H1 (cell line): Measurements from ENCODE around the gene MYO9B. TPM values are rescaled to one million over a fixed set of nuclear protein-coding genes. Genes with fewer than 3 reads are reported as not detected.

Experiments
- CTCF ChIA-PET: fragments of 300-600 bp; sonication (Branson Sonifier 250); formaldehyde crosslinking; loops from one replicate; lab custom pipeline; 2021; ENCODE audit not compliant: partially characterized antibody; lab: Charles Lee
- POLR2A ChIA-PET: fragments of 300-600 bp; sonication (Branson Sonifier 250); formaldehyde crosslinking; loops from one replicate; lab custom pipeline; 2021; ENCODE audit warnings: inconsistent platforms; ENCODE audit not compliant: partially characterized antibody; lab: Charles Lee
- DNase-seq, 2 experiments: peaks; one replicate each; pipeline versions ENCODE4 v3.0.0 to v3.0.0-alpha.2; 2010 to 2022; ENCODE audit warnings: low spot score in 2 of 2, low read depth in 1 of 2, mixed read lengths in 1 of 2
- FAIRE-seq: peaks from 2 replicates; lab custom pipeline; 2011; peaks lifted over from hg19 to GRCh38; lab: Jason Lieb, UNC
- H2AFZ ChIP-seq: 2 replicates; pipeline ENCODE4 v1.8.1; 2012; ENCODE audit warnings: low read length, inconsistent platforms
- H2AK5ac ChIP-seq: 2 replicates; pipeline ENCODE4 v1.6.1; 2013; ENCODE audit warnings: low read depth, low read length
- H2BK120ac ChIP-seq: replicated peaks from 2 replicates; pipeline ENCODE3; 2013; ENCODE audit warnings: low read depth, low read length, inconsistent platforms
- H2BK12ac ChIP-seq: 2 replicates; pipeline ENCODE4 v1.6.1; 2013; ENCODE audit warnings: low read depth, low read length
- H2BK15ac ChIP-seq: 2 replicates; pipeline ENCODE4 v1.6.1; 2013; ENCODE audit warnings: low read length
- H2BK20ac ChIP-seq: 2 replicates; pipeline ENCODE4 v1.6.1; 2013; ENCODE audit warnings: low read length
- H2BK5ac ChIP-seq: 2 replicates; pipeline ENCODE4 v1.6.1; 2013; ENCODE audit warnings: low read depth, low read length
- H3K14ac ChIP-seq: 2 replicates; pipeline ENCODE4 v1.6.1; 2013; ENCODE audit warnings: inconsistent platforms; ENCODE audit not compliant: insufficient read length
- H3K18ac ChIP-seq: 2 replicates; pipeline ENCODE4 v1.6.1; 2013; ENCODE audit warnings: low read length; ENCODE audit errors: extremely low read depth
- H3K23ac ChIP-seq: 2 replicates; pipeline ENCODE4 v1.6.1; 2013; ENCODE audit warnings: inconsistent platforms; ENCODE audit not compliant: insufficient read length
- H3K23me2 ChIP-seq: 2 replicates; pipeline ENCODE4 v1.6.1; 2013; ENCODE audit warnings: low read depth, low read length
- H3K27ac ChIP-seq: 2 replicates; pipeline ENCODE4 v1.6.1; 2011; ENCODE audit warnings: low read depth, low read length, inconsistent platforms
- H3K27me3 ChIP-seq, 4 experiments: replicated peaks in 1 of 4; 1 replicate in 1 of 4; 2 replicates in 3 of 4; pipeline versions ENCODE4 v1.6.1 to v1.8.1; 2011 to 2013; ENCODE audit warnings: low read length in 3 of 4, mild to moderate bottlenecking in 3 of 4, inconsistent platforms in 2 of 4, mixed read lengths in 2 of 4, moderate library complexity in 1 of 4; ENCODE audit not compliant: control insufficient read depth in 3 of 4, insufficient read depth in 3 of 4; ENCODE audit errors: extremely low read depth in 1 of 4
- H3K36me3 ChIP-seq, 4 experiments: 2 replicates each; pipeline versions ENCODE4 v1.6.1 to v1.8.1; 2011 to 2013; ENCODE audit warnings: mild to moderate bottlenecking in 4 of 4, low read length in 3 of 4, moderate library complexity in 2 of 4, control low read depth in 1 of 4, inconsistent platforms in 1 of 4; ENCODE audit not compliant: insufficient read depth in 4 of 4, control insufficient read depth in 2 of 4
- H3K4ac ChIP-seq: replicated peaks from 2 replicates; pipeline ENCODE3; 2013; ENCODE audit warnings: low read length, low read depth, mixed read lengths, inconsistent platforms; ENCODE audit not compliant: insufficient read length
- H3K4me1 ChIP-seq, 4 experiments: replicated peaks in 1 of 4; 1 replicate in 1 of 4; 2 replicates in 3 of 4; pipeline versions ENCODE4 v1.6.1 to v1.8.1; 2011 to 2013; ENCODE audit warnings: low read length in 3 of 4, inconsistent platforms in 2 of 4, mixed read lengths in 1 of 4; ENCODE audit not compliant: insufficient read depth in 4 of 4, control insufficient read depth in 3 of 4
- H3K4me2 ChIP-seq, 2 experiments: 2 replicates each; pipeline versions ENCODE4 v1.6.1 to v1.8.1; 2011 to 2013; ENCODE audit warnings: low read depth in 2 of 2, low read length in 2 of 2, control low read depth in 1 of 2, inconsistent platforms in 1 of 2, mild to moderate bottlenecking in 1 of 2; ENCODE audit not compliant: insufficient read depth in 1 of 2
- H3K4me3 ChIP-seq, 4 experiments: fragments of 200-600, 300-600 bp in 1 of 4; sonication (generic), shearing (Covaris generic), sonication (Bioruptor Twin) in 1 of 4; 2 replicates each; pipeline versions ENCODE4 v1.5.1 to v1.8.1; 2011 to 2016; ENCODE audit warnings: low read length in 4 of 4, low read depth in 3 of 4, control low read depth in 2 of 4, inconsistent platforms in 2 of 4, mild to moderate bottlenecking in 2 of 4, mixed read lengths in 1 of 4, moderate library complexity in 1 of 4; ENCODE audit not compliant: insufficient read depth in 2 of 4; ENCODE audit errors: extremely low read depth in 1 of 4
- H3K56ac ChIP-seq: replicated peaks from 2 replicates; pipeline ENCODE3; 2013; ENCODE audit warnings: low read depth, mild to moderate bottlenecking, mixed read lengths, low read length, inconsistent platforms; ENCODE audit not compliant: insufficient read length
- H3K79me1 ChIP-seq: 2 replicates; pipeline ENCODE4 v1.6.1; 2013; ENCODE audit warnings: low read depth, low read length, control low read depth
- H3K79me2 ChIP-seq, 2 experiments: 2 replicates each; pipeline versions ENCODE4 v1.6.1 to v1.8.1; 2012 to 2013; ENCODE audit warnings: low read length in 2 of 2, mild to moderate bottlenecking in 2 of 2, inconsistent platforms in 1 of 2; ENCODE audit not compliant: insufficient read depth in 2 of 2, control insufficient read depth in 1 of 2
- H3K9ac ChIP-seq, 4 experiments: replicated peaks in 1 of 4; 1 replicate in 1 of 4; 2 replicates in 3 of 4; pipeline versions ENCODE4 v1.6.1 to v1.8.1; 2011 to 2013; ENCODE audit warnings: low read depth in 3 of 4, low read length in 3 of 4, control low read depth in 2 of 4, mild to moderate bottlenecking in 2 of 4, moderate library complexity in 2 of 4, inconsistent platforms in 1 of 4; ENCODE audit errors: extremely low read depth in 1 of 4
- H3K9me3 ChIP-seq, 2 experiments: 2 replicates each; pipeline versions ENCODE4 v1.6.1 to v1.8.1; 2012 to 2013; ENCODE audit warnings: mild to moderate bottlenecking in 2 of 2, moderate library complexity in 2 of 2, control low read depth in 1 of 2, inconsistent platforms in 1 of 2, low read depth in 1 of 2, low read length in 1 of 2, mixed read lengths in 1 of 2; ENCODE audit not compliant: insufficient read depth in 2 of 2
- H4K20me1 ChIP-seq, 2 experiments: replicated peaks in 1 of 2; 2 replicates each; pipeline versions ENCODE3 to v1.8.1; 2011 to 2013; ENCODE audit warnings: inconsistent platforms in 2 of 2, low read length in 2 of 2, mild to moderate bottlenecking in 1 of 2; ENCODE audit not compliant: insufficient read depth in 2 of 2, control insufficient read depth in 1 of 2
- H4K5ac ChIP-seq: 2 replicates; pipeline ENCODE4 v1.6.1; 2013; ENCODE audit warnings: low read length, low read depth, mixed read lengths, inconsistent platforms; ENCODE audit not compliant: insufficient read length
- H4K8ac ChIP-seq: 2 replicates; pipeline ENCODE4 v1.8.0; 2013; ENCODE audit warnings: mild to moderate bottlenecking, moderate library complexity, low read length, inconsistent platforms; ENCODE audit not compliant: insufficient read depth; ENCODE audit errors: extremely low read depth
- H4K91ac ChIP-seq: replicated peaks from 2 replicates; pipeline ENCODE3; 2013; ENCODE audit warnings: low read length, mixed read lengths, inconsistent platforms; ENCODE audit not compliant: insufficient read length
- ASH2L ChIP-seq: fragments of 200-600, 300-600 bp; sonication (generic); IDR thresholded peaks from one replicate; pipeline ENCODE4 v1.7.1; 2017; ENCODE audit warnings: low read length
- WGBS, 2 experiments: shearing (Covaris generic) in 1 of 2; methylation state at CpG; one replicate each; pipeline versions ENCODE4 v1.1.6 to v1.1.7; 2013 to 2015; ENCODE audit warnings: low lambda C conversion rate in 2 of 2, mixed read lengths in 2 of 2, inconsistent platforms in 1 of 2, low coverage in 1 of 2, missing lambda C conversion rate in 1 of 2; ENCODE audit not compliant: insufficient replicate concordance in 2 of 2, insufficient coverage in 1 of 2, insufficient read length in 1 of 2; ENCODE audit errors: extremely low coverage in 1 of 2, missing lambda C conversion rate in 1 of 2; 5-methylcytosine and 5-hydroxymethylcytosine counted together
- polyA plus RNA-seq, 7 experiments: library from polyadenylated mRNA; depleted of rRNA in 3 of 7; stranded (reverse) in 5 of 7; unstranded in 2 of 7; fragments of >200 nt in 5 of 7; fragments of 200-250 nt in 2 of 7; gene quantifications; 1 replicate in 5 of 7; 2 replicates in 1 of 7; 4 replicates in 1 of 7; pipeline versions ENCODE4 v1.2.1 to v1.2.3, GENCODE V29; 2011 to 2013; ENCODE audit warnings: missing spikeins in 2 of 7, mixed read lengths in 2 of 7
- total RNA-seq: library from RNA; stranded (reverse); fragmentation: NEBNext Ultra II Directional; extraction: Animal tissue kit (Norgen Biotek cat#: 25700); gene quantifications from 2 replicates; pipeline ENCODE4 v1.2.1, GENCODE V29; 2021
- TF ChIP-seq, protein P1 (sequence below), 3 experiments: IDR thresholded peaks; 1 replicate in 2 of 3; 2 replicates in 1 of 3; pipeline versions ENCODE4 v1.5.1 to v1.6.1; 2011; ENCODE audit warnings: low read length in 3 of 3, mild to moderate bottlenecking in 3 of 3, inconsistent platforms in 2 of 3, low read depth in 1 of 3, moderate library complexity in 1 of 3; ENCODE audit not compliant: insufficient read depth in 1 of 3; ENCODE audit errors: control extremely low read depth in 1 of 3

MYO9B gene
- total and polyA plus RNA-seq, 2 of the 8 experiments (the other 6 are each of a cell fraction or from before 2014, with no cell fraction given) = 27.6 to 77.1 TPM

DNA sequence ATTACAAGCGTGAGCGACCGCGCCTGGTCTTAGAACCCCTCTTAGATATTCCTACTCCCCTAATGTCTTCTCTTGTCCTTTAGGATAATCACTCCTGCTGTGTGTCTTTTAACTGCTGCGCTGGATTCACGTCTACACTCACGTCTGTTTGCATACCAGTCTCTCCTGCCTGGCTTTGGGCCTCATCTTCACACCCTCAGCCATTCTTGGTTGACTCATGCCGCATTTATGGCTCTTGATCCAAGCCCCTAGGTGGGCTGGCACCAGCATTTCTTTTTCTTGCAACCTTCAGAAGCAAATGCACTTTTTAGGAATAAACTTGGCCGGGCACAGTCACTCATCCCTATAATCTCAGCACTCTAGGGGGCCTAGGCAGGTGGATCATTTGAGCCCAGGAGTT is 22.7 kb downstream of the MYO9B start:
- 94% methylated on average over 9 of the region's 9 CpGs; no CpG with 5 or more reads in 1 of the 2 experiments for WGBS, 2 experiments
- H3K56ac ChIP-seq = no peak overlapping the region
- no peak overlapping the region for H2BK120ac ChIP-seq
- H3K4me2 ChIP-seq = no peak overlapping the region
- no peak overlapping the region for H4K5ac ChIP-seq
- no peak for DNase-seq
- H3K18ac ChIP-seq = no peak overlapping the region
- no peak overlapping the region for H3K23ac ChIP-seq
- H2BK15ac ChIP-seq = no peak overlapping the region
- no peak overlapping the region for H4K8ac ChIP-seq
- ChIA-PET POLR2A (no interaction called here), CTCF (interaction anchor here (0.7 kb wide), 1 partner anchor 80 kb away, joined by 3 read pairs; no protein-coding TSS in a partner anchor)
- TF ChIP-seq, protein P1, sequence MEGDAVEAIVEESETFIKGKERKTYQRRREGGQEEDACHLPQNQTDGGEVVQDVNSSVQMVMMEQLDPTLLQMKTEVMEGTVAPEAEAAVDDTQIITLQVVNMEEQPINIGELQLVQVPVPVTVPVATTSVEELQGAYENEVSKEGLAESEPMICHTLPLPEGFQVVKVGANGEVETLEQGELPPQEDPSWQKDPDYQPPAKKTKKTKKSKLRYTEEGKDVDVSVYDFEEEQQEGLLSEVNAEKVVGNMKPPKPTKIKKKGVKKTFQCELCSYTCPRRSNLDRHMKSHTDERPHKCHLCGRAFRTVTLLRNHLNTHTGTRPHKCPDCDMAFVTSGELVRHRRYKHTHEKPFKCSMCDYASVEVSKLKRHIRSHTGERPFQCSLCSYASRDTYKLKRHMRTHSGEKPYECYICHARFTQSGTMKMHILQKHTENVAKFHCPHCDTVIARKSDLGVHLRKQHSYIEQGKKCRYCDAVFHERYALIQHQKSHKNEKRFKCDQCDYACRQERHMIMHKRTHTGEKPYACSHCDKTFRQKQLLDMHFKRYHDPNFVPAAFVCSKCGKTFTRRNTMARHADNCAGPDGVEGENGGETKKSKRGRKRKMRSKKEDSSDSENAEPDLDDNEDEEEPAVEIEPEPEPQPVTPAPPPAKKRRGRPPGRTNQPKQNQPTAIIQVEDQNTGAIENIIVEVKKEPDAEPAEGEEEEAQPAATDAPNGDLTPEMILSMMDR (IDR thresholded peaks at IDR 0.05; ENCODE audit: control extremely low read depth in 1 of 3, insufficient read depth in 1 of 3, low read depth in 1 of 3, low read length in 3 of 3) = no peak
- no peak for TF ChIP-seq ASH2L
- no peak overlapping the region for H3K4ac ChIP-seq
- no peak overlapping the region for H2AFZ ChIP-seq
- H2BK12ac ChIP-seq = no peak overlapping the region
- no peak overlapping the region for H4K91ac ChIP-seq
- no peak overlapping the region for H2BK5ac ChIP-seq
- no peak overlapping the region for H3K14ac ChIP-seq
- H3K4me1 ChIP-seq = 0 out of 7 replicates have a peak, but pooled peaks cover 0 to 2% (median 0%) of the 10 kb centered on the region in 4 experiments
- no peaks in the 10 kb centered on the region for H3K27me3 ChIP-seq
- peaks cover 5 to 19% (median 9%) of the 10 kb centered on the region in 4 experiments; a peak in 7 of 8 replicates for H3K36me3 ChIP-seq
- peaks cover 9 to 10% of the 10 kb centered on the region in 2 experiments for H3K9me3 ChIP-seq
- no peak overlapping the region for H3K4me3 ChIP-seq
- H2BK20ac ChIP-seq = no peak overlapping the region
- no peak for FAIRE-seq
- H2AK5ac ChIP-seq = no peak overlapping the region
- no peaks in the 10 kb centered on the region for H3K23me2 ChIP-seq
- H3K27ac ChIP-seq = no peak overlapping the region
- H4K20me1 ChIP-seq = peaks cover 0 to 2% of the 10 kb centered on the region in 2 experiments
- peaks cover 14% of the 10 kb centered on the region for H3K79me1 ChIP-seq
- no peak overlapping the region for H3K9ac ChIP-seq
- peaks cover 0 to 22% of the 10 kb centered on the region in 2 experiments; a peak in 3 of 4 replicates for H3K79me2 ChIP-seq
